ENCODE measurements around the gene CLTC.
"Not testable (repeated sequence)": the region's sequence is repeated elsewhere in the genome, so short reads cannot be mapped to it uniquely, and the experiment has no call there.

Gene CLTC

GRCh38 chr17:59619298-59620063, at the start of gene CLTC:
Gene CLTC, plus strand, starts transcription at chr17:59619895. Its CDS starts 237 bp downstream, at chr17:59620132.
- DNase-seq (ENCODE audit: low spot score): peak; percentile 89

- no peak for DNase-seq (ENCODE audit: low spot score)
These were observed 47.3 kb upstream of the CLTC start for GRCh38 chr17:59572301-59572924.

GRCh38 chr17:59584168-59584567, 35.5 kb upstream of the CLTC start:
- not testable (repeated sequence) for DNase-seq (ENCODE audit: low spot score)

- no peak for DNase-seq (ENCODE audit: low spot score)
These were observed 19.5 kb upstream of the CLTC start for GRCh38 chr17:59600169-59600568.

GRCh38 chr17:59601130-59601529, 18.6 kb upstream of the CLTC start:
- no peak for DNase-seq (ENCODE audit: low spot score)

GRCh38 chr17:59607061-59607460, 12.6 kb upstream of the CLTC start:
- DNase-seq (ENCODE audit: low spot score): no peak

- no peak for DNase-seq (ENCODE audit: low spot score)
These were observed 11.8 kb upstream of the CLTC start for GRCh38 chr17:59607817-59608403.

- no peak for DNase-seq (ENCODE audit: low spot score)
These were observed 8.2 kb upstream of the CLTC start for GRCh38 chr17:59611503-59611902.

GRCh38 chr17:59616253-59616920, 3.3 kb upstream of the CLTC start:
- no peak for DNase-seq (ENCODE audit: low spot score)

- no peak for DNase-seq (ENCODE audit: low spot score)
These were observed 2.5 kb upstream of the CLTC start for GRCh38 chr17:59617156-59617732.

GRCh38 chr17:59619035-59619297, 729 bp upstream of the CLTC start:
- DNase-seq (ENCODE audit: low spot score): no peak

- DNase-seq (ENCODE audit: low spot score): no peak
These were observed 317 bp downstream of the CLTC start for GRCh38 chr17:59620064-59620359.

GRCh38 chr17:59620518-59621259, 994 bp downstream of the CLTC start:
- DNase-seq (ENCODE audit: low spot score): peak; percentile 43

- no peak for DNase-seq (ENCODE audit: low spot score)
These were observed 2.1 kb downstream of the CLTC start for GRCh38 chr17:59621771-59622170.

- no peak for DNase-seq (ENCODE audit: low spot score)
These were observed 3.5 kb downstream of the CLTC start for GRCh38 chr17:59623151-59623550.

- no peak for DNase-seq (ENCODE audit: low spot score)
These were observed 7.1 kb downstream of the CLTC start for GRCh38 chr17:59626756-59627155.

- DNase-seq (ENCODE audit: low spot score): no peak
These were observed 7.6 kb downstream of the CLTC start for GRCh38 chr17:59627274-59627673.

- DNase-seq (ENCODE audit: low spot score): no peak
These were observed 8.1 kb downstream of the CLTC start for GRCh38 chr17:59627770-59628171.

GRCh38 chr17:59629174-59629573, 9.5 kb downstream of the CLTC start:
- no peak for DNase-seq (ENCODE audit: low spot score)

- DNase-seq (ENCODE audit: low spot score): no peak
These were observed 11.6 kb downstream of the CLTC start for GRCh38 chr17:59631276-59631675.

GRCh38 chr17:59632398-59632797, 12.7 kb downstream of the CLTC start:
- DNase-seq (ENCODE audit: low spot score): no peak

- DNase-seq (ENCODE audit: low spot score): no peak
These were observed 14.1 kb downstream of the CLTC start for GRCh38 chr17:59633658-59634359.
